ENCODE data around the gene TSPAN18. TPM values are rescaled to one million over a fixed set of nuclear protein-coding genes. Genes with fewer than 3 reads are reported as not detected.

The TSPAN18 gene
- total RNA-seq, 1 donor from 2014 or later, result 52.8 TPM

DNA sequence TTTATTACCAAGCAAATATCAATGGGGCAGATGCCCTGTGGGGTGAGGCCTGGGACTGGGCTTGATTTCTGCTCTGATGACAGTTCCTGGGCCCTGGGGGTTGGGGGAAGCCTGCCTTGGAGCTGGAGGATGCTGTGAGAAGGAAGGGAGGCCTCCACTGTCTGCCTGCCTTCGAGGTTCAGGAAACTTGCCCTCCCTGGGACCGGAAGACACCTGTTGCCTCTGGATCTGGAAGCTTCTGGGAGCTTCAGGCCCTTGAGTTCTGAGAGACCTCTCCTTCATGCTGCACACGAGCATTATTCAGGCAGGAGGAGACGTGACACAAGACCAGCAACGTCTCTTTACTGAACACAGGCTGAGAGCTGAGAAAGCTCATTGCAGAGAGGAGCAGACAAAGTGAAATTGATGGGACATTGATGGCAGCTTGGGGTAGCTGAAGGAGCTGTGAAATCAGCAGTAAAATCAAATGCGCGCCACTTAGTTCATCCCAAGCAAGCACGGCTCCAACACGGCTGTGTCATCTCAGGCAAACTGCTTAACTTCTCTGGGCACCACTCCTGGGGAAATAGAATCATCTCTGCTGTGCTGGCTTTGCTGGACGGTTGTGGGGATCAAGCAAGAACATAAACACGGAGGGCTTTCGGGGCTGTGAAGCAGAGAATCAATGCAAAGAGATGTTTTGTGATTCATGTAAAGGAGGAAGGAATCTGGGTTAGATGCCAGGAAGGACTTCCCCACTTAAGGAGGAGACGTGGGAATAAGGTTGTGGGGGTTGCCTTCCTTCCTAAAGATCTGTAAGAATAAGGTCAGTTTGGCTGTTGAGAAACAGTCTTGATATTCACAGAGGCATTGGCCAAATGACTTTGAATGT lies 159.4 kb downstream of the TSPAN18 start:
- Mint-ChIP-seq H3K4me1 (ENCODE audit: unreplicated experiment) (peaks cover 49% of the 10 kb centered on the region), H3K9me3 (no peaks in the 10 kb centered on the region), H3K4me3 (no peak overlapping the region), H3K27ac (peak overlapping the region; percentile 33), H3K36me3 (no peaks in the 10 kb centered on the region), H3K27me3 (no peaks in the 10 kb centered on the region)
- DNase-seq (ENCODE audit: extremely low spot score, unreplicated experiment), result no peak
- TF ChIP-seq, protein P1, sequence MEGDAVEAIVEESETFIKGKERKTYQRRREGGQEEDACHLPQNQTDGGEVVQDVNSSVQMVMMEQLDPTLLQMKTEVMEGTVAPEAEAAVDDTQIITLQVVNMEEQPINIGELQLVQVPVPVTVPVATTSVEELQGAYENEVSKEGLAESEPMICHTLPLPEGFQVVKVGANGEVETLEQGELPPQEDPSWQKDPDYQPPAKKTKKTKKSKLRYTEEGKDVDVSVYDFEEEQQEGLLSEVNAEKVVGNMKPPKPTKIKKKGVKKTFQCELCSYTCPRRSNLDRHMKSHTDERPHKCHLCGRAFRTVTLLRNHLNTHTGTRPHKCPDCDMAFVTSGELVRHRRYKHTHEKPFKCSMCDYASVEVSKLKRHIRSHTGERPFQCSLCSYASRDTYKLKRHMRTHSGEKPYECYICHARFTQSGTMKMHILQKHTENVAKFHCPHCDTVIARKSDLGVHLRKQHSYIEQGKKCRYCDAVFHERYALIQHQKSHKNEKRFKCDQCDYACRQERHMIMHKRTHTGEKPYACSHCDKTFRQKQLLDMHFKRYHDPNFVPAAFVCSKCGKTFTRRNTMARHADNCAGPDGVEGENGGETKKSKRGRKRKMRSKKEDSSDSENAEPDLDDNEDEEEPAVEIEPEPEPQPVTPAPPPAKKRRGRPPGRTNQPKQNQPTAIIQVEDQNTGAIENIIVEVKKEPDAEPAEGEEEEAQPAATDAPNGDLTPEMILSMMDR (conservative IDR thresholded peaks at IDR 0.05), result no peak

DNA sequence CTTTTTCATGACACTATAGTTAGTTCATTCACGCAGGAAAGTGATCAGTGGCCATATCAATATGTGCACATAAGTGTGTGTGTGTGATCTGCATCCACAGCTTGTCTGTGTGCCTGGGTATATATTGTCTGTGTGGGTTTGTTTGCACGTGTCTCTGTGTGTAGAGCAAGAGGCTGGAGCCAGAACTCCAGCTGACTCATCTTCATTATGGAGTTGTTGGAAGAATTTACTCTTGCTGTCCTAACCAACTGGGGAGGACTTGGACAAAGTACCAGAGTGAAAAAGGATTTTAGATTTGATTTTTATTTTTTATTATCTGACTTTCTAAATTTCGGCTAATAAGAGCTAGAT lies 160.0 kb downstream of the TSPAN18 start:
- Mint-ChIP-seq H3K36me3 (no peaks in the 10 kb centered on the region), H3K4me3 (peak overlapping the region; percentile 23), H3K4me1 (ENCODE audit: unreplicated experiment) (peaks cover 55% of the 10 kb centered on the region), H3K27ac (peak overlapping the region; percentile 33), H3K9me3 (no peaks in the 10 kb centered on the region), H3K27me3 (no peaks in the 10 kb centered on the region)
- no peak for DNase-seq (ENCODE audit: extremely low spot score, unreplicated experiment)
- TF ChIP-seq, protein P1 (conservative IDR thresholded peaks at IDR 0.05), result no peak

DNA sequence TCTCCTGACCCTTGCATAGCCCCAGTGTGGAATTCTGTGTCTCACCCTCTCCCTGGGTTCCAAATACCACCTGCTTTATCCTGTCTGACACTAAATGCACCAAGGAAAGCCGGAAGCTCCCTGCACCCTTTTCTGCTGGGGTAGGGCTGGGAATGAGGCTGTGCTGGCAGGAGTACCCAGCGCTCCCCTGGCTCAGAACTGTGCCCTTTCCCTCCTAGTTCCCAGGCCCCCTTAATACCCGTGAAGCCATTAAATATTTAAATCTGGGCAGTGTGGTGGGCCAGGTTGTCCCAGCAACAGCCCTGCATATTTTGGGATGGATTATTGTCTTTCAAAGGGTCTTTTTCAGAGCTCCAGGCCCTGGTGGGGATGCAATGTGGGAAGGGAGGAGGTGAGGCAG lies 160.9 kb downstream of the TSPAN18 start:
- H3K36me3 Mint-ChIP-seq, result no peaks in the 10 kb centered on the region
- TF ChIP-seq, protein P1 (conservative IDR thresholded peaks at IDR 0.05), result no peak
- H3K27me3 Mint-ChIP-seq, result no peaks in the 10 kb centered on the region
- peaks cover 47% of the 10 kb centered on the region for H3K4me1 Mint-ChIP-seq (ENCODE audit: unreplicated experiment)
- no peak overlapping the region for H3K4me3 Mint-ChIP-seq
- no peak for DNase-seq (ENCODE audit: extremely low spot score, unreplicated experiment)
- H3K9me3 Mint-ChIP-seq, result no peaks in the 10 kb centered on the region
- H3K27ac Mint-ChIP-seq, result no peak overlapping the region

DNA sequence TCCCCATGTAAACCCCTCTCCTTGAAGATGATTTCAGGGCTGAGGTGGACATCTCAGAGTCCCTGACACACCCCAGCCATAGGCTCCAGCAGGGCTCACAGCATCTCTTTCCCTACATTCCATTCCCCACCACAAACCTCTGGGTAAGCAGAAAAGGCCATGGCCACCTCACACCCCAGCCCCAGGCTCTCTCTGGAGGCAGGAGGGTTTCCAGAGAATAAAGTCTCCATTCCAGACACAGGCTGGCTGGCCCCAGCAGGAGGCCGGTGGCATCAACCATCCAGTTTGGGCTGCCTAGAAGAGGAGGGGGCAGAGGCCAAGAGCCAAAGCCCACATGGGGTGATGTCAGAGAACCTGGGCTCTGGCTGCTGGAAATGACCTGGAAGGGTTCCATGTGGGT lies 162.5 kb downstream of the TSPAN18 start:
- H3K27me3 Mint-ChIP-seq, result no peaks in the 10 kb centered on the region
- H3K9me3 Mint-ChIP-seq, result no peaks in the 10 kb centered on the region

DNA sequence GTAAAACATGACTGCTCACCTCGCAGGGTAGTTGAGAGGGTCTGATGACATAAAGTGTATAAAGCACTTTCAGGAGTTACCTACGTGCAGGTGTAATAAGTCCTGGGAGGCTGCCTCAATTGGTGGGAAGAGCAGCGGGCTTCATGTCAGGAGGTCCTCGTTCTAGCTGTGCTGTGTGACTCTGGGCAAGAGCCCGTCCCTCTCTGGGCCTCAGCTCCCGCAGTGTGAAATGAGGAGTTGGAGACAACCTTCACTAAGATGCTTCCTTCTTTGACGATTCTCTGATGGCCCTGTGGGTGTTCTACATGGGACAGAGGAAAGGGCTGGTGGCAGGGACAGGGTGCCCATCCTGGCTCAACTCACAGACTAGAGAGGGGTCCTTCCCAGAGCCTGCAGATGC lies 166.1 kb downstream of the TSPAN18 start:
- DNase-seq (ENCODE audit: extremely low spot score, unreplicated experiment), result no peak
- H3K9me3 Mint-ChIP-seq, result no peaks in the 10 kb centered on the region
- no peak overlapping the region for H3K27ac Mint-ChIP-seq
- H3K27me3 Mint-ChIP-seq, result no peaks in the 10 kb centered on the region
- no peak overlapping the region for H3K4me3 Mint-ChIP-seq
- H3K4me1 Mint-ChIP-seq (ENCODE audit: unreplicated experiment), result peaks cover 20% of the 10 kb centered on the region
- TF ChIP-seq, protein P1 (conservative IDR thresholded peaks at IDR 0.05), result no peak
- H3K36me3 Mint-ChIP-seq, result no peaks in the 10 kb centered on the region

More for the DNA sequence above, 162.5 kb downstream of the TSPAN18 start:
- Mint-ChIP-seq H3K4me3 (no peak overlapping the region), H3K27ac (no peak overlapping the region), H3K36me3 (no peaks in the 10 kb centered on the region), H3K4me1 (ENCODE audit: unreplicated experiment) (peaks cover 51% of the 10 kb centered on the region)
- DNase-seq (ENCODE audit: extremely low spot score, unreplicated experiment), result no peak
- TF ChIP-seq, protein P1 (conservative IDR thresholded peaks at IDR 0.05), result no peak

Data from type B pancreatic cell (in vitro differentiated cells).